ENCODE results near the gene LRIT3.

DNA sequence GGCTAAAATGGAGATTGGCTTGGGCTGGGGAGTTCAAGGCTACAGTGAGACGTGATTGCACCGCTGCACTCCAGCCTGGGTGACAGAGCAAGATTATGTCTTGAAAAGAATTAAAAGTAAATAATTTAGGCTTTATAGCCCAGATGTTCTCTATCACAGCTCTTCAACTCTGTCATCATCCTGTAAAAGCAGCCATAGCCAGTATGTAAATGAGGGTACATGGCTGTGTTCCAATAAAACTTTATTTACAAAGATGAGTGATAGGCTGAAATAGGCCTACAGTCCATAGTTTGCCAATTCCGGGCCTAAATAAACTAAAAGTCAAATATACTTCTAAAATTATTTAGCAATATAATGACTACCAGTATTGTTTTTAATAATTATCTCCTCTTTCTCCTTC, 10.9 kb upstream of the LRIT3 start:
- TF ChIP-seq, protein P1, sequence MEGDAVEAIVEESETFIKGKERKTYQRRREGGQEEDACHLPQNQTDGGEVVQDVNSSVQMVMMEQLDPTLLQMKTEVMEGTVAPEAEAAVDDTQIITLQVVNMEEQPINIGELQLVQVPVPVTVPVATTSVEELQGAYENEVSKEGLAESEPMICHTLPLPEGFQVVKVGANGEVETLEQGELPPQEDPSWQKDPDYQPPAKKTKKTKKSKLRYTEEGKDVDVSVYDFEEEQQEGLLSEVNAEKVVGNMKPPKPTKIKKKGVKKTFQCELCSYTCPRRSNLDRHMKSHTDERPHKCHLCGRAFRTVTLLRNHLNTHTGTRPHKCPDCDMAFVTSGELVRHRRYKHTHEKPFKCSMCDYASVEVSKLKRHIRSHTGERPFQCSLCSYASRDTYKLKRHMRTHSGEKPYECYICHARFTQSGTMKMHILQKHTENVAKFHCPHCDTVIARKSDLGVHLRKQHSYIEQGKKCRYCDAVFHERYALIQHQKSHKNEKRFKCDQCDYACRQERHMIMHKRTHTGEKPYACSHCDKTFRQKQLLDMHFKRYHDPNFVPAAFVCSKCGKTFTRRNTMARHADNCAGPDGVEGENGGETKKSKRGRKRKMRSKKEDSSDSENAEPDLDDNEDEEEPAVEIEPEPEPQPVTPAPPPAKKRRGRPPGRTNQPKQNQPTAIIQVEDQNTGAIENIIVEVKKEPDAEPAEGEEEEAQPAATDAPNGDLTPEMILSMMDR (conservative IDR thresholded peaks at IDR 0.05): no peak
- no peak for TF ChIP-seq EZH2 (IDR thresholded peaks at IDR 0.05; ENCODE audit: low read depth)

Data from PC-9 (cell line).